Measurements from ENCODE around the gene OPN1SW.

Gene OPN1SW

DNA sequence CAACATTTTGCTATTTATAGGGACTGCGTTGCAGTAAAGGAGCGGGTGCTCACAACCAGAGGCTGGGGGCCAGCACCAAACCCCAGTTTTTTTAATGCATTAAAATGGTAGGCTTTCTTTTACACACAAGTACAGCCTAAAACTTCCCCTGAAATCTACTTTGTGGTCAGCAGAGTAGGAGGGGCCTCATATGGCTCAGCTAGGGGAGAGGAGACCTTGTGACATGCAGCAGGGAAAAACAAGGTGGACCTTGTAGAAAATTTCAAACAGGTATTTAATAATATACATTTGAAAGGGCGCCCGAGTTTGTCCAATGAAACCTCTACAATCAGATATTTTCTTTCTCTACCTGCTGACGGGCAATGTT lies 17.6 kb upstream of the OPN1SW start:
- no peak for DNase-seq (ENCODE audit: low read depth)

DNA sequence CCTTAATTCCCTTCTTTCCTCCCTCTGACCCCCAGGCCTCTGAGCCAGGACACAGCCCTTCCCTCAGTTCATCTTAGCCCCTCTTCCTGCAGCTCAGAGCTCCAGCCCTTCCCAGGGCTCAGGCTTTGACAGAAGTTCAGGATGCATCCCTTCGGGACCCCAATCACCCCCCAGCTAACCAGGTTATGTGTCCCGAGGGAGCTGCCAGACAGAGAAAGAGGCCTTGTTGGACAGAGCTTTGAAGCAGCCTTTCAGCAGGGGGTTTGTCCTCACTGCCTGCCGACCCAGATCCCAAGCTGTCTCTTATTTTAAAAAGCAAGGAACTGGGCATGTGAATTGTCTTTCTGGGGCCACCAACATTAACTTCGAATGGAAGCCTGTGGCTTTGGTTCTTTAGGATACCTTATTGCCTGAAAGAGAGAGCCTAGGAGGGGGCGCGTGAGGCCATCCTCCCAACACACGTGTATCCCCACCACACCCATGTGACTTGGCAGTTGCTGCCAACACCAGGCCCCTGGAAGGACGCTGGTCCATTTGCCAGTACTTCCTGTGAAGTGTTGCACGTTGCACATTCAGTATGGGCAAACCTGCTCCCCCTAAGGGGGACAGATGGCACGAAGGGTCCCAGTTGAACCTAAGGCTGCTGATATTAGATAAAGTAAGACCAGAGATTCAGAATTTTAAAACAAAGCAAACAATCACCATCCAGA lies 17.0 kb upstream of the OPN1SW start:
- no peak for DNase-seq (ENCODE audit: low read depth)

DNA sequence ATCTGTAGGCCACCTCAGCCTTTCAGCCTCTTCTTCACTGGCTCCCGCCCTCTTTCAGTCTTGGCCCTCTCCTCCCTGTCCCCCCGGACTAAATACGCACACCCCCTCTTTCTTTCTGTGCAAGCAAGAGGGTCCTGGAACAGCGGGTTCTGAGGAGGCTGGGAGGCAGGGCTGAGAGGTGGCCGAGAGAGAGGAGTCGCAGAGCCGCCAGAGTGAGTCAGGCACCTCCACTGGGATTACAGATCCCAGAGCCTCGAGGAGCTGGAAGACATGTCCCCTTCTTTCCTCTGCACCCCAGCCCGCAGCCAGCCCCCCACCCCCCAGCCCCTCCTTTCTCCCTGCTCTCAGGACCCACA lies 16.4 kb upstream of the OPN1SW start:
- DNase-seq (ENCODE audit: low read depth) = no peak

DNA sequence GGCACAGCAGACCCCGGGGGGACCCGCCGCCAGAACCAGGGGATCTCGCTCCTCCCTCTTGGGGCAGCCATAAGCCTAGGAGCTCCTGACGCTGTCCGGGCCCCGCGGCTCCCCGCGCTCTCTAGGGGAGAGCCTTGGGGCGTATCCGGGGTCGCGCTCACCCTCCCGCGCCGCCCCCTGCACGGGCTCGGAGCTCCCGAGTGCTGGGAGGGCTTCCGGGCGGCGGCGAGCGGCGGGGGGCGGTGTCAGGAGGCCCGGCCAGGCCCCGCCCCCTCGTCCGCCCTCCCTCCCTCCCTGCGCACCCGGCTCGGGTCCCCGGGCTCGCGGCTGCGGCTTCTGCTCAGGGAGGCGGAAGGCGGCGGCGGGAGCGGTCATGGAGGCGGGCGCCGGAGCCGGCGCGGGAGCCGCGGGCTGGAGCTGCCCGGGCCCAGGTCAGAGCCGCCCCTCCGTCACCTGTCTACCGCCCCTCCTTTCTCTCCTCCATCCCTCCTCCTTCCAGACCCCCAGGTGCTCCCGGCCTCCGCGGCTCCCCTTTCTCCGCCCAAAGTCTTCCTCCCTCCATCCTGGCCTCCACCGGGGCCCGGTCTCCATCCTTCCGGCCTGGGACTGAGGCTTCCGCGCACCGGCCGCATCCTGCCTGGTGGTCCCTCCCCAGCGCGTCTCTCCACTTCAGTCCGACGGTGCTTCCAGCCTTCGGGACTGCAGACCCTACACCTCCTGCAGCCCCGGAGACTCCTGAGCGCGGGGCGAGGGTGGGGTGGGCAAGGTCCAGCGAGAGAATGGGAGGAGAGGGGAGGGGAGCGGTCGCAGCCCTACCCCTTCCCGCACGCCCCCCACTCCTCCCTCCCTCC lies 15.8 kb upstream of the OPN1SW start, which contains the start of gene CCDC136:
TSS of gene CCDC136 (plus strand) at position 848 of the 851 bp plus-strand sequence. CDS start 444 bp downstream, outside the sequence.
- DNase-seq (ENCODE audit: low read depth) = peak; percentile 40

DNA sequence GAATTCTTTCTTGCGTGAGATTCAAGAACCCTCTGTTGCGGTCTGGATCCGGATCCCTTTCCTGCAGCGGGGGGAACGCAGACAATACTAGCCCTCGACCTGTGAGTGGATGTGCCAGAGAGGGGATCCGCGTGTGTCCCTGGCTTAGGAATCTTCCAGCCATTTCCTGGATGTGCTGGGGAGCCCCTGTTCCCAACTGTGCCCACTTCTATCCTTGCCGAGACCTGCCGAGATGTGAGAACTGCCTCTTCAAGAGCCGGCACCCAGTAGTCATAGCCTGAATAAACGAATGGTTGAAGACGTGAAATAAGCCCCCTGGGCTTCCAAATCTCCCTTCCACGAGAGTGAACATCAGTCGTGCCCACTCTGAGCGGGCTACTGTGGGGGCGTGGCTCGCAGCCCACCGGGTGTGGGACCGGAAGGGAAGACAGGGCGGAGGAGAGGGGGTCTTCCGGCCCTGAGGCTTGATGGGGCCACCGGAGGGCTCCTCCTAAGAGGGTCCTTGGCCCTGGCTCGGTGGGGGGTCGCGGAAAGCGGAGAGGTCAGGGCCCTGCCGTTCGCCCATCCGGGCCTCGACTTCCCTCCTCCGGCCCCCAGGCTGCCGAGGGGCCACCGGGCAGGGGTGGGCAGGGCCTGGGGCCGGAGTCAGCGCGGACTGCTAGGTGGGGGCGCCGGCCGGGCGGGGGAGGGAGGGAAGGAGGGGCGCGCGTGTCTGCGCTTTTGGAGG lies 14.9 kb upstream of the OPN1SW start:
- no peak for DNase-seq (ENCODE audit: low read depth)

DNA sequence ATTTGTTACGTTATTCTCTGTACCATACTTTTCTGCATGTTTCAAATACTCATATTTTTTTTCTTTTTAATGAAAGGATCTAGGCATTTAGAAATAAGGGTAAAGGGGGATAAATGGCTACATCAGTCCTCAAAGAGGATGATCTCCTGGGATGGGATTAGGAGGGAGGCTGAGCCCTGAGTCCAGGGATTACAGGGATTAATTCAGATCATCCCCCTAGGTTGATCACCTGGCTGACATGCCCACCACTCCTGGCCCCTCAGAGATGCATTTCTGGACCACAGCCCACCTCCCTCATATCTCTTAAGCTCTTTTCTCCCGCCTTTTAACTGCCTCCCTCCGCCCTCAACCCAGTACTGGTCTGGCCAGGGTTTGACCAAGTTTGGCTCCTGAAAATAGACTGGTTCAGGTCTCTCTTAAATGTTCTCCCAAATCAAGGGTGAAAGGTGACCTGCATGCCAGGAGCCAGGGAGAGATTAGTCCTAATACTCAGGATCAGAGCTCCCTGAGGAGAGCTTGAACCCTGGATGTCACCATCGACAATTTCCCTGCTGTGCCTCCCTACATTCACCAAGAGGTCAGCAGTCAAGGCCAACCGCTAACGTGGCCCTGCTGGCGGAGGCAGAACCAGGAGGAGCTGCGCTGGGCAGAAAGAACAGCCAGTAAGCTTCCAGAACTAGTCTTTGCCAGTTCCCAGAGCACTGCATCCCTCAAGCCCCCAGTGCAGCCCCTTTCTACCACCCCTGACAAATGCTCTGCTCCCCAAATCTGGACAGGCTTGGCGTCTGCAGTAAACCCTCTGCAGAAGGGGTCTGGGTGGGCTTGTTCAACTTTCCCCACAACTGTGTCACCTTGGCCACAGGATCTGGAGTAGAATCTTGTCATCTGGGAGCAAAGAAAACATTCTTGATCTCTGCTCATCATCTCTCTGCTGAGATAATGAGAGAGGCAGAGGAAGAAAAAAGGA lies 13.1 kb upstream of the OPN1SW start:
- DNase-seq (ENCODE audit: low read depth) = no peak

DNA sequence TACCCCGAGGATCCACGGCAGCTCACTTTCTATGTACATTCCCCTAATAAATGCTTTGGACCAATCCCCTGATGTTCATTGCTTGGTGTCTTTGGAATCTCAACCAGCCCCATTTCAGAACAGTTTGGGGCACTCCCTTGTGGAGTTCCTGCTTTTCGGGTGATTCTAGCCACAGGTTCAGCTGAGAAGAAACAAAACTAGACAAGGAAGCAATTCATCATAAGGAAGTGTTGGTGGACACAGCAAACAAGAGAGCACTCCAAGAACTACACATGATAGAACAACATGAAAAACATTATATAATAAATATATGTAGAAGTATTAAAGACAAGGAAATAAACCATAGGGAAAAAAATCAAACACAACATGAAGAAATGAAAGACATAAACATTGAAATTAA lies 10.1 kb upstream of the OPN1SW start:
- no peak for DNase-seq (ENCODE audit: low read depth)

DNA sequence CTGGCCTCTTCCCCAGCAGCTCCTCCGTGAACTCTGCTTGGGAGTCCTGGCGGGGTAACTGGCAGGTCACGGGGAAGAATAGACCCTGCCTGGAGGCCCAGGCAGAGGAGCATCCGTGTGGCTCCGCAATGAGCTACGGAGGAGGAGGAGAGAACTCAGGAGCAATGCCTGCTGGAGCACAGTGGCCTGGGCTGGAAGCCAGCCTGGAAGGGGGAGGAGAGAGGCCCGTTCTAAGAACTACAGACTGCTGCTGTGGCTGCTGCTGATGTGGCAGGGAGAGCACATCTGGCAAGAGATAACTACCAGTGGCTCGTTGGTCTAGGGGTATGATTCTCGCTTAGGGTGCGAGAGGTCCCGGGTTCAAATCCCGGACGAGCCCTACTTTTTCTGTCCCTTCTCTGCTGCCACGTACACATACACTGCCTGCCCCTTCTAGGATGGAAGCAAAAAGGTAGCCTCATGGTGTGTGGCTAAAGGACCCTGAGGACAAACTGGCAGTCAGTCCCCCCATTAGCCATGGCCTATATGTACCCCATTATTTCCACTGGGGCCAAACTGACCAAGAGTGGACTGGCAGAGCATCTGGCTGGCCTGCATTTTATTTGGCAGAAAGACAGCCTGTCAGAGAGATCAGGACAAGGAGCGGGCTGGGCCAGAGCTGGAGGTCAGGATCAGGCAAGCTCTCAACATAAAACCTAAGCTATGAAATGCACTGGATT lies 7.7 kb upstream of the OPN1SW start:
- DNase-seq (ENCODE audit: low read depth) = no peak

DNA sequence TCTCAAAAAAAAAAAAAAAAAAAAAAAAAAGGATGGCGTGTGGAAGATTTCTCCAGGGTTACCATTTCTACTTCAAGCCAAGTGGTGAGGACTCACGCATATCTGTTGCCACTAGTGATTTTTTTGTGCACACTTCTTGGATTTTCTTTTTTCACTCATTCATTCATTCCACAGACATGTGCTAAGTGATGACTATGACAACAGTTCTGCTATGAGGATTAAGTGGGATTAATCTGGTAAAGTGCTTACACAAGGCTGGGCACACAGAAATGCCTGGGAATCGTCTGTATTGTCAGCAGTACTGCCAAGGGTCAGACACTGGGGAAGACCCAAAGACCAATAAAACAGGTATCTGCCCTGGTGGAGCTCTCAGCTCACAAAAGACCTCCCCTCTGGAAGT lies 6.3 kb upstream of the OPN1SW start:
- DNase-seq (ENCODE audit: low read depth) = no peak

DNA sequence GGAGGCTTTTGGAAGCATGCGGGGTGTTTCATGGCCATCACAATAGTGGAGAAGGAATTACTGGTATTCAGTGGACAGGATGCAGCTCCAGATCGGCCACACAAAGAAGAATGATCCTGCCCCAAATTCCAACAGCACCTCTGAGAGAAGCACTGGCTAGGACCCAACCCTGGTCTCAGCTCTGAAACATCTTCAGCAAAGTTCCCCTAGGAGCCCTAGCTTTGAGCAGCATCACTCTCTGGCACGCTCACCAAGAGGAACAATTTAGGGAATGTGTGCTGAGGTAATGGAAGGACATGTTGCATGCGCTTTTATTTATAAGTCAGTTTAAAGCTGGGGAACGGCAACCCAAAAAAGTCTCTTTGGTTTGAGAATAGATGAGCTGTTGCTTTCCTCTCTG lies 5.5 kb upstream of the OPN1SW start:
- DNase-seq (ENCODE audit: low read depth) = no peak

DNA sequence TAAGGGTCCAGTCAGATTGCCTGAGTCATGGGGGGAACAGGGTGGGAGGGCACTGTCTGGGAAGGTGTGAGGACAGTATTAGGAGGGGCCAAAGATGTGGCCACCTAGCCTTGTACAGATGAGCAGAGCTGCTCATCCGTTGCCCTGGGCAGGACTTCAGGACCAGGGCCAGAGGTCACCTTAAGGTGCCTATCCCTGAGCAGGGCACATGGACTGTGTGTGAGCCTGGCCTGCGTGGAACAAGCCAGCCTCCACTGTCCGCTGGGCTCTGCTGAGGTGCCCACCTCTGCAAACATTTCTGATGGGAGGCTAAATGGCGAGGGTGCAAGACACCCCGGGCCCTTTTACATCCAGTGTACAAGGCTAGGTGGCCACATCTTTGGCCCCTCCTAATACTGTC lies 3.4 kb upstream of the OPN1SW start:
- no peak for DNase-seq (ENCODE audit: low read depth)

DNA sequence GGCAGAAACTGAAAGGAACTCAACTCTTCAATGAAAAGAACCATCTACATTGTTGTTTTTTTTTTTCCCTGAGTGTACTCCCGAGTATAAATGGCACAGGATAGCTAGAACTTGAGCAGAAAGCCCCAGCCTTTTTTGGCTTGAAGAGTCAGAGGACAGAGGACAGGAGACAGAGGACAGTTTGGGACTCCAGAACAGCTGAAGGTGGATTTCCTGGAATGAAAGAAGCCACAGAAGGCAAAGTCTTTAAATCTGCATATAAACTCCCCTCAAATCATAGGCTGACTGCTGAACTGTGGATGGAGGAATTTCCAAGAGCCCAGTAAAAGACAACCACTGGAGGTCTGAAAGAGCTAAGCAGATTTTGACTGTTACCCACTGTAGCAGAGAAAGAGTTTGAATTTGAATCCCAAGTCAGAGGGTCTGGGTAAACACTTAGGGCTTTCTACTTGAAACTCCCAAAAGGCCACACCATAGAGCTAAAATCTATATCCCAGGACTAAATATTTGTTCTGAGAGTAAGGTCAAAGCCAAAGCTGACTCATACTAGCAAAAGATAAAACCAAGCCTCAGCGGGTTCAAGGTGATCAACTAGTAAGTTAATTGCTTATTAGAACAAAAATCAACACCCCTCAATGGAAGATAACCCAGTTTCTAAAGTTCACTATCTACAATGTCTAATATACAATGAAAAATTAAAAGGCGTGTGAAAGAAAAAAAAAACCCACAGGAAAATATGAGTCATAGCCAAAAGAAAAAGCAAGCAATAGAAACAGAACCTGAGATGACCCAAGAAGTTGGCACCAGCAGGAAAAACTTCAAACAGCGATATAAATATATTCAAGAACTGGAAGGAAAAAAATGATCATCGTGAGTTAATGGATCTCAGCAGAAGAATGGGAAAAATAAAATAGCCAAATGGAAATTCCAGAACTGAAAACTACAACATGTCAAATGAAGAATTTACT lies 1.8 kb upstream of the OPN1SW start:
- no peak for DNase-seq (ENCODE audit: low read depth)

DNA sequence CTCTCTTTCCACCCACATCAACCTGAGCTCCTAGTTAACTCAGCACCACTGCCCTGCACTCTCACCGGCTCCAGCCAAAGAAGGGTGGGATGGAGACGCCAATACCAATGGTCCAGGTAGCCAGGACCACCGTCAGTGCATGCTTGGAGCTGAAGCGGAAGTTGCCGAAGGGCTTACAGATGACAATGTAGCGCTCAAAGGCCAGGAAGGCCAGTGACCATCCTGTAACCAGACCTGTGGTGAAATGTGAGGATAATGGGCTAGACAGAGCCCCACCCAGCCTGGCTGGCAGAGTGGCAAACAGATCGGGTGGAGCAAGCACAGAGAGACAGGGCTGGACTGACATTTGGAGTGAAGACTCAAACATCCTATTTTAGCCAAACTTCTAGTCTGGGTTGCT lies 673 bp downstream of the OPN1SW start:
- no peak for DNase-seq (ENCODE audit: low read depth)

DNA sequence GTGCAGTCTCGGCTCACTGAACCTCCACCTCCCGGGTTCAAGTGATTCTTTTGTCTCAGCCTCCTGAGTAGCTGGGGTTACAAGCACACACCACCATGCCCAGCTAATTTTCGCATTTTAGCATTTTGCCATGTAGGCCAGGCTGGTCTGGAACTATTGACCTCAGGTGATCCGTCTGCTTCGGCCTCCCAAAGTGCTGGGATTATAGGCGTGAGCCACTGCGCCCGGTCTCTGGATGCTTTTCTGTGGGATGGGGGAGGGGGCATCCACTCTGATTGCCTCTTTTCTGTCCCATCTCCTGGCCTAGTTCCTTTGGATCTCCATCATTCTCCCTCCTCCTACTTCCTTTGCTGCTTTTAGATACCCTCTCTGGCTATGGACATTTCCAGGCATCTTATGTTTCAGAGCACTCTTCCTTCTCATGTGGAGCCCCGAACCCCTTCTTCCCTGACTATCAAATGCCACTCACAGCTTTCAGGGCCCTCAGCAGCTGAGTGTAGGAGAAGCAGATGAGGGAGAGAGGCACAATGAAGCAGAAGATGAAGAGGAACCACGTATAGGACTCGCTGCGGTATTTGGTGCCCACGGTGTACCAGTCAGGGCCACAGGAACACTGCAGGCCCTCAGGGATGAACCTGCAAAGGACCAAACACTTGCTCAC lies 1.4 kb downstream of the OPN1SW start:
- no peak for DNase-seq (ENCODE audit: low read depth)

DNA sequence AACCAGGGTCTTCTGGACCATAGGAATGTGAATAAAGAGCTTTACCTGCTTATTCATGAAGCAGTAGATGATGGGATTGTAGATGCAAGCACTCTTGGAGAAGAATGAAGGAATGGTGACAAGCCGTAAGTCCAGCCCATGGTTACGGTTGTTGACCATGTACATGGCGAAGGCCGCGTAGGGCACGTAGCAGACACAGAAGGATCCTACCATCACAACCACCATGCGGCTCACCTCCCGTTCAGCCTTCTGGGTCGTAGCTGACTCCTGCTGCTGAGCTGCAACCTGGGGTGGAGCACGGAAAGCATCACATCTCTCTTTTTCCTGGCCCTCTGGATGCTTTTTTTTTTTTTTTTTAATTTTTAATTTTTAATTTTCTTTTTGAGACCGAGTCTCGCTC lies 2.0 kb downstream of the OPN1SW start:
- DNase-seq (ENCODE audit: low read depth) = no peak

DNA sequence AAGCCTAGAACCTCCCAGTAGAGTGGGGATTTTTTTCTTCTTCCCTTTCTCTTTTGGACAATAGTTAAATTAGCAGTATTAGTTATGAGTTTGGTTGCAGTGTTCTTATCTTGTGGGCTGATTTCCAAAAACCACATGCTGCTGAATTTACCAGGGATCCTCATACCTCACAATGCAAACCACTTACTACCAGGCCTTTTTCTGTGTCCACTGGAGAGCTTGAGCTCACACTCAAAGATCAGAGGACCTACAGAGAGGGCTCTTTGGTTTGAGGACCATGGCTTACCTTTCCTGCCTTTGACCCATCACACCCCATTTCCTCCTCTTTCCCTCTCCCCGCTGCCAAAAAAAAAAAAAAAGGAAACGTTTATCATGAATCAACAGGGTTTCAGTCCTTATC lies 5.4 kb downstream of the OPN1SW start:
- DNase-seq (ENCODE audit: low read depth) = no peak

DNA sequence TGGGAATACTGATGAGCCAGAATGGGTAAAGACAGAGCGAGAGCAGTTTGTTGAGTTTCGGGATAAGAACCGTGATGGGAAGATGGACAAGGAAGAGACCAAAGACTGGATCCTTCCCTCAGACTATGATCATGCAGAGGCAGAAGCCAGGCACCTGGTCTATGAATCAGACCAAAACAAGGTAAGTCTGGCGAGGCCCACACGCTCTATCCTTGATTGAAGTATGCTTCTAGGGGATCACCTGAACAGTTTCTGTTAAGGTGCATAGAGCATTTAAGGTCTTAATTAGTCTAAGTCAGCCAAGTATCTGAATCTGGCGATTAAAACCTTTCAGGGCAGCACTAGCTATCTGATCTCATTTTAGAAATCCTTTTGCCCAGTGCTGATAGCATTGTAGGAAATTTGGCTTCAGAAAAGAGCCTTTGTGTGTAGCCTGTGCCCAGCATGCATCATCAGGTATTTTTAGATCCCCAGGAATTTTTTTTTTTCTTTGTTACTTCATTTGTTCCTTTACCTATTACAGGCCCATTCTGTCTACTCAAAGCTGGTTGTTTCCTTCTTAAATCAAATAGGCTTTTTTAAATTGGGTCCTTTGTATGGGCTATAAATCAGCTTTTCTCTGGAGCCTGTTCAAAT lies 8.0 kb downstream of the OPN1SW start:
- DNase-seq (ENCODE audit: low read depth) = no peak

DNA sequence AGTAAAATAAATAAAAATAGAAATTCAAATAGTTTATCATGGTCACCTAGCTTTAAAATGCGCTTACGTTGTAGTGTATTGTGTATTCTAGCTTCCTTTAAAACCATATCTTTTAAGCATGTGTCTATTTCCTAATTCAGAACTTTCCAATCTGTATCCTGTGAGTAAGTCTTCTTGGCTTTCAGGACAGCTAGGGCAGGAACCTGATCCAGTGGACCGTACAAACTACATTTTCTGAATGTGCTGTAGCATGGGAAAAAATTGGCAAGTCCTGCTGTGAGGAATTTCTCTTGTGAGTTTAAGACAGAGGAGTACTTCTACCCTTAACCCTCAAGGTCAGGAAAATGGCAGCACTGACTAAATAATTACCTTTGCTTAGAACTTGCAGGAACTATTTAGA lies 12.1 kb downstream of the OPN1SW start:
- DNase-seq (ENCODE audit: low read depth) = no peak

DNA sequence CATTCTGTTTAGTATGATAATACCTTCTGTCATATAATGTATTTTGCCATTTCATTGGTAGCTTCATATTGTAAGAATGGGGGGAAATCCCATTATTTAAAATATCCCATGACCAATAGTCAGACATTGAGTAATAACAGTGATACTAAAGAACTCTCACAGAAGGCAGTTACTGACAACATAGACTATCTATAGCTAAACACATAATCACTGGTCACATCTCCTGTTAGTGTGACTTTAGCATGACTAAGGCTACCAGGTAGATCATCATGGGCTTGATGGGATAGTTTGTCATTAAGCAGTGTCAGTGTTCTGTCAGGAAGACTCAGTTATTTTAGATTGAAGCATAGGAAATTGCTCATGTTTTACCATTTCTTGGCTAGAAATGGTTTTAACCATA lies 16.4 kb downstream of the OPN1SW start:
- no peak for DNase-seq (ENCODE audit: low read depth)
